T-cell (primary cell): ENCODE results near the gene KEL. TPM values are rescaled to one million over a fixed set of nuclear protein-coding genes. Genes with fewer than 3 reads are reported as not detected.

Source experiments
- ATAC-seq, 4 experiments: fragments of 200-7000 bp in 3 of 4; fragments of 150-1000 bp in 1 of 4; cut with Tn5 transposase; replicated peaks in 1 of 4; 1 replicate in 3 of 4; 2 replicates in 1 of 4; pipeline ENCODE4 v1.10.0; 2021; ENCODE audit warnings: moderate library complexity in 3 of 4, mild to moderate bottlenecking in 2 of 4, moderate number of reproducible peaks in 1 of 4
- CTCF ChIA-PET, 2 donors: fragments of 300-600 bp; sonication (Branson Sonifier 250); formaldehyde crosslinking; loops; one replicate each; lab custom pipeline; 2022; ENCODE audit warnings: antibody characterized with exemption in 2 of 2; lab: Charles Lee
- POLR2A ChIA-PET, 2 donors: fragments of 300-600 bp; sonication (Branson Sonifier 250); formaldehyde crosslinking; loops; one replicate each; lab custom pipeline; 2022; ENCODE audit warnings: antibody characterized with exemption in 2 of 2; lab: Charles Lee
- DNase-seq, 35 experiments: peaks; one replicate each; pipeline versions ENCODE4 v3.0.0 to v3.0.0-alpha.2; 2013 to 2023
- H3K27ac ChIP-seq: one replicate; pipeline ENCODE4 v1.5.1; 2013; ENCODE audit warnings: low read length
- H3K27me3 ChIP-seq, 2 experiments: replicated peaks in 1 of 2; 1 replicate in 1 of 2; 2 replicates in 1 of 2; pipeline versions ENCODE4 v1.6.1 to v1.7.0; 2013; ENCODE audit warnings: low read length in 1 of 2, mixed read lengths in 1 of 2; ENCODE audit not compliant: control insufficient read depth in 2 of 2, insufficient read depth in 2 of 2; ENCODE audit errors: extremely low read depth in 1 of 2
- H3K36me3 ChIP-seq, 2 donors: 1 replicate in 1 of 2; 2 replicates in 1 of 2; pipeline versions ENCODE4 v1.6.1 to v1.7.0; 2013; ENCODE audit warnings: low read length in 1 of 2; ENCODE audit not compliant: control insufficient read depth in 2 of 2, insufficient read depth in 1 of 2; ENCODE audit errors: extremely low read depth in 1 of 2
- H3K4me1 ChIP-seq, 2 experiments: 1 replicate in 1 of 2; 2 replicates in 1 of 2; pipeline versions ENCODE4 v1.6.1 to v1.7.0; 2013; ENCODE audit warnings: low read length in 2 of 2, mixed read lengths in 1 of 2; ENCODE audit not compliant: insufficient read depth in 2 of 2, control insufficient read depth in 1 of 2; ENCODE audit errors: extremely low read depth in 1 of 2
- H3K4me3 ChIP-seq, 2 donors: 1 replicate in 1 of 2; 2 replicates in 1 of 2; pipeline versions ENCODE4 v1.5.1 to v1.7.0; 2013; ENCODE audit warnings: mild to moderate bottlenecking in 2 of 2, low read length in 1 of 2, moderate library complexity in 1 of 2; ENCODE audit not compliant: control insufficient read depth in 1 of 2; ENCODE audit errors: extremely low read depth in 1 of 2
- H3K9me3 ChIP-seq: 2 replicates; pipeline ENCODE4 v1.7.0; 2013
- H3K27ac Mint-ChIP-seq, 2 donors: one replicate each; pipeline ENCODE4 v1.8.0; 2020 to 2021; ENCODE audit warnings: mild to moderate bottlenecking in 2 of 2, mixed read lengths in 2 of 2
- H3K27me3 Mint-ChIP-seq, 2 donors: one replicate each; pipeline ENCODE4 v1.8.0; 2021 to 2022; ENCODE audit warnings: mixed read lengths in 2 of 2
- H3K36me3 Mint-ChIP-seq: one replicate; pipeline ENCODE4 v1.8.0; 2021; ENCODE audit warnings: mixed read lengths
- H3K4me1 Mint-ChIP-seq, 3 donors: one replicate each; pipeline ENCODE4 v1.8.0; 2020 to 2022; ENCODE audit warnings: mixed read lengths in 3 of 3, mild to moderate bottlenecking in 1 of 3
- H3K4me3 Mint-ChIP-seq, 3 donors: one replicate each; pipeline ENCODE4 v1.8.0; 2020 to 2022; ENCODE audit warnings: mild to moderate bottlenecking in 3 of 3, mixed read lengths in 3 of 3, moderate library complexity in 3 of 3
- H3K9me3 Mint-ChIP-seq, 3 donors: one replicate each; pipeline ENCODE4 v1.8.0; 2020 to 2022; ENCODE audit warnings: mixed read lengths in 3 of 3
- WGBS: methylation state at CpG from one replicate; pipeline ENCODE4 v1.1.5; 2013; ENCODE audit warnings: missing lambda C conversion rate; ENCODE audit not compliant: insufficient coverage; 5-methylcytosine and 5-hydroxymethylcytosine counted together
- total RNA-seq, 35 experiments: library from RNA in 6 of 35; stranded (reverse) in 6 of 35; fragments of 120-200 nt in 1 of 35; gene quantifications; one replicate each; pipeline versions ENCODE4 v1.2.1 to v1.2.4 and lab custom pipeline; 2013 to 2026

The KEL gene
- total RNA-seq, 5 donors from 2014 or later (not counting 1 experiment from before 2014, with no cell fraction given) = 0.14 to 0.82 (median 0.28) TPM

DNA sequence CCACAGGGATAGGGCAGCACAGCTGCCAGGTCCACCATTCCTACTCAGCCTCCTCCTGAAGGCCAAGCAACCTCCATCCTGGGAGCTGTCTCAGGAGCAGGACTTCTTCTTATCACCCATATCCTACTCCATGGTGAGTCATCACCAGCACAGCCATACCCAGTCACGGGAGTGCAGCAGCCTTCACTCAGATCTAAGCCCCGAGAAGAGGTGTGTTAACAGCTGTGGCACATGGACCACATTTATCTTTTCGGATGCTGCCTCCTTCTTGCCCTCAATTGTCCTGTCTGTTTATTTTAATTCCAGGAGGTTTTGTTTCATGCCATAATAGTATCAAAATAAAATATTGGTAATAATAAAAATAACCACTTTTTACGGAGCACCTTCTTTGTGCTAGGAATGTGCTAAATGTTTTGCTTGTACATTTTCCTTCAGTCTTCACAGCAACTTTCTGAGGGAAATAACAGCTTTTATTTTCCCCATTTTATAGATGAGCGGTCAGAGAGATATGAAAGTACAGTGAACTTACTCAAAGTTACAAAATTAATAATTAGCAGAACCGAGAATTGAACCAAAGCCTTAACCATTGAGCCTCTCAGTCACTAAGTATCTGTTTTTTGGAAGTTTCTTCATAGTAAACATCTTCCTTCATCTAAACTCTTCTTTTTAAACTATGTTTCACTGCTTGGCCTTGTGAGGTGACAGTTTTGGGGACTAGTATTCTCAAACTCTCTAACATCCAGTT, 2.5 kb upstream of the KEL start:
- CTCF ChIA-PET = no interaction called here
- Histone ChIP-seq H3K4me1 (no peaks in the 10 kb centered on the region), H3K27ac (no peak overlapping the region), H3K4me3 (no peak overlapping the region), H3K9me3 (no peaks in the 10 kb centered on the region), H3K36me3 (no peaks in the 10 kb centered on the region), H3K27me3 (peaks cover 0 to 29% of the 10 kb centered on the region in 2 experiments)
- Mint-ChIP-seq H3K9me3 (no peaks in the 10 kb centered on the region), H3K4me1 (no peaks in the 10 kb centered on the region), H3K36me3 (no peaks in the 10 kb centered on the region), H3K4me3 (no peak overlapping the region), H3K27ac (no peak overlapping the region), H3K27me3 (peaks cover 42 to 58% of the 10 kb centered on the region in 2 donors)
- 86% methylated on average over 2 of the region's 6 CpGs for WGBS
- ATAC-seq (no peak), DNase-seq (no peak)
- POLR2A ChIA-PET = no interaction called here

DNA sequence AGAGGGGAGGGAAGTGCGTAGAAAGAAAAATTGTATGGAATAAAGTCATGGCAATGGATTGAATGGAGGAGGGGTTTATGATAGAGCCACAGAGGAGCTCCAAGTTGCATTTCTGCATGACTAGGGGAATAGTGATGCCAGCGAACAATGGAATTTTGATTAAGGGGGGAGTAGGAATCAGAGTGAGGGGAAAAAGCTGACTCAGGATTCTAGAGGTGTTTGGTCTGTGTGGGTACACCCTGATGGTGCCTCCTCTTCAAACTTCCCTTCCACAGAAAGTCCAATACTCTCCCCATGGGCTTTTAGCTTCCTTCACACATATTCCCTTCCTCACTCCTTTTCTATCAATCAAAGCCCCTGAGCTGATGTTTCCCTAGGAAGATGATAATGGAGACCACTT, 1.8 kb upstream of the KEL start:
- Mint-ChIP-seq H3K27me3 (peaks cover 35 to 58% of the 10 kb centered on the region in 2 donors), H3K27ac (no peak overlapping the region), H3K4me3 (no peak overlapping the region), H3K36me3 (no peaks in the 10 kb centered on the region), H3K9me3 (no peaks in the 10 kb centered on the region), H3K4me1 (no peaks in the 10 kb centered on the region)
- DNase-seq = no peak
- no peak overlapping the region for H3K27ac ChIP-seq
- ATAC-seq = no peak
- no peak overlapping the region for H3K4me3 ChIP-seq
- WGBS = 63% methylated on average over 2 of the region's 2 CpGs
- CTCF ChIA-PET = no interaction called here
- POLR2A ChIA-PET = no interaction called here
- no peaks in the 10 kb centered on the region for H3K36me3 ChIP-seq
- H3K27me3 ChIP-seq = peaks cover 0 to 29% of the 10 kb centered on the region in 2 experiments
- no peaks in the 10 kb centered on the region for H3K4me1 ChIP-seq
- no peaks in the 10 kb centered on the region for H3K9me3 ChIP-seq

- Mint-ChIP-seq H3K36me3 (no peaks in the 10 kb centered on the region), H3K4me1 (no peaks in the 10 kb centered on the region), H3K27me3 (peaks cover 30 to 49% of the 10 kb centered on the region in 2 donors), H3K9me3 (no peaks in the 10 kb centered on the region), H3K27ac (no peak overlapping the region), H3K4me3 (no peak overlapping the region)
- no CpG with 5 or more reads among the region's 1 CpG for WGBS
- ChIA-PET CTCF (interaction anchor here in 1 of 2 donors (1.3 kb wide), 1 partner anchor 11 kb away, joined by 4 read pairs; no protein-coding TSS in a partner anchor), POLR2A (no interaction called here)
- ATAC-seq (no peak), DNase-seq (no peak)
- H3K9me3 ChIP-seq = no peaks in the 10 kb centered on the region
- H3K27ac ChIP-seq = no peak overlapping the region
- peaks cover 0 to 25% of the 10 kb centered on the region in 2 experiments for H3K27me3 ChIP-seq
- H3K4me1 ChIP-seq = no peaks in the 10 kb centered on the region
- H3K36me3 ChIP-seq = no peaks in the 10 kb centered on the region
- H3K4me3 ChIP-seq = no peak overlapping the region
These were observed 828 bp upstream of the KEL start for GRCh38 chr7:142962991-142963390.

DNA sequence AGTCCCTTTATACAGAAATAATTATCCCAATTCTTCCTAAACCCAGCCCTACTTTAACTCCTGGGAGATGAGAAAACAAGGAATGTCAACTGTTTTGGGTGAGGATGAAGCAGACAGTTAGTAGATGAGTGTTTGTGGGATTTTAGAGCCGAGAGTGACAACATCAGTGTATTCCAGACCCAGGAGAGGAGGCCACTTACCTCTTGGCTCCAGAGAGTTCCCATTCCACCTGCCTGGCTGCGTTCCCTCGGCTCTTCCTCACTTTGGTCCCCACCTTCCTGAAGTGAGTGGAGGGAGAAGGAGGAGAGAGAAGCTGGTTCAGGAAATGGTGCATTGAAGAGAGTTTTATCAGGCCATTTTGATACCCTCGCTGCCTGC, 579 bp downstream of the KEL start:
- Mint-ChIP-seq H3K36me3 (no peaks in the 10 kb centered on the region), H3K27me3 (peaks cover 21 to 41% of the 10 kb centered on the region in 2 donors), H3K4me3 (no peak overlapping the region), H3K4me1 (no peaks in the 10 kb centered on the region), H3K9me3 (peaks cover 1 to 5% (median 3%) of the 10 kb centered on the region in 3 donors), H3K27ac (no peak overlapping the region)
- no peak overlapping the region for H3K4me3 ChIP-seq
- no peaks in the 10 kb centered on the region for H3K36me3 ChIP-seq
- POLR2A ChIA-PET = no interaction called here
- no peaks in the 10 kb centered on the region for H3K4me1 ChIP-seq
- peaks cover 0 to 27% of the 10 kb centered on the region in 2 experiments for H3K27me3 ChIP-seq
- CTCF ChIA-PET = no interaction called here
- H3K27ac ChIP-seq = no peak overlapping the region
- H3K9me3 ChIP-seq = no peaks in the 10 kb centered on the region
- no peak for DNase-seq
- ATAC-seq = no peak
- 80% methylated on average over 1 of the region's 4 CpGs for WGBS

- Histone ChIP-seq H3K27ac (no peak overlapping the region), H3K4me1 (no peaks in the 10 kb centered on the region), H3K4me3 (no peak overlapping the region), H3K9me3 (no peaks in the 10 kb centered on the region), H3K36me3 (no peaks in the 10 kb centered on the region), H3K27me3 (peaks cover 0 to 27% of the 10 kb centered on the region in 2 experiments)
- CTCF ChIA-PET = no interaction called here
- POLR2A ChIA-PET = no interaction called here
- Mint-ChIP-seq H3K9me3 (peaks cover 5 to 10% (median 9%) of the 10 kb centered on the region in 3 donors), H3K4me3 (no peak overlapping the region), H3K27ac (no peak overlapping the region), H3K36me3 (no peaks in the 10 kb centered on the region), H3K4me1 (no peaks in the 10 kb centered on the region), H3K27me3 (peaks cover 21 to 40% of the 10 kb centered on the region in 2 donors)
- ATAC-seq = no peak
- DNase-seq = no peak
- 66% methylated on average over 5 of the region's 5 CpGs for WGBS
These were observed 1.1 kb downstream of the KEL start for GRCh38 chr7:142960955-142961512.

- H3K27me3 Mint-ChIP-seq = peaks cover 21 to 32% of the 10 kb centered on the region in 2 donors
- H3K9me3 Mint-ChIP-seq = peaks cover 14 to 24% (median 15%) of the 10 kb centered on the region in 3 donors
- no peaks in the 10 kb centered on the region for H3K36me3 Mint-ChIP-seq
- H3K4me1 Mint-ChIP-seq = no peaks in the 10 kb centered on the region
- H3K36me3 ChIP-seq = no peaks in the 10 kb centered on the region
- no peak overlapping the region for H3K27ac Mint-ChIP-seq
- H3K4me1 ChIP-seq = no peaks in the 10 kb centered on the region
- H3K27me3 ChIP-seq = peaks cover 0 to 23% of the 10 kb centered on the region in 2 experiments
- H3K9me3 ChIP-seq = no peaks in the 10 kb centered on the region
- DNase-seq (no peak), ATAC-seq (no peak)
- H3K27ac ChIP-seq = no peak overlapping the region
- CTCF ChIA-PET = interaction anchor here (0.7 kb wide), 2 partner anchors 100 to 191 kb away, joined by 3 read pairs; no protein-coding TSS in a partner anchor
- no peak overlapping the region for H3K4me3 ChIP-seq
- H3K4me3 Mint-ChIP-seq = no peak overlapping the region
- POLR2A ChIA-PET = no interaction called here
These were observed 3.0 kb downstream of the KEL start for GRCh38 chr7:142959202-142959601.
